KG1 (cell line): ENCODE data around the gene LRRC75B.
"Not testable (repeated sequence)": the region's sequence is repeated elsewhere in the genome, so short reads cannot be mapped to it uniquely, and the experiment has no call there.

ENCODE experiments used
- DNase-seq: peaks from one replicate; lab custom pipeline; 2025; lab: John Stamatoyannopoulos, UW

Gene LRRC75B

GRCh38 chr22:24602105-24602749, 9.4 kb upstream of the LRRC75B start:
- not testable (repeated sequence) for DNase-seq

- no peak for DNase-seq
Observed at GRCh38 chr22:24601217-24602104, 8.6 kb upstream of the LRRC75B start.

- not testable (repeated sequence) for DNase-seq
Observed at GRCh38 chr22:24599958-24600715, 7.3 kb upstream of the LRRC75B start.

GRCh38 chr22:24599514-24599913, 6.6 kb upstream of the LRRC75B start:
- DNase-seq = no peak

GRCh38 chr22:24597076-24597475, 4.2 kb upstream of the LRRC75B start:
- DNase-seq = not testable (repeated sequence)

GRCh38 chr22:24595863-24596262, 3.0 kb upstream of the LRRC75B start:
- DNase-seq = no peak

GRCh38 chr22:24595228-24595627, 2.4 kb upstream of the LRRC75B start:
- no peak for DNase-seq

GRCh38 chr22:24594569-24595120, 1.8 kb upstream of the LRRC75B start:
- no peak for DNase-seq

GRCh38 chr22:24593836-24594568, 1.1 kb upstream of the LRRC75B start:
- DNase-seq = no peak

GRCh38 chr22:24593559-24593835, 624 bp upstream of the LRRC75B start:
- not testable (repeated sequence) for DNase-seq

- DNase-seq = no peak
Observed at GRCh38 chr22:24592058-24592850, 619 bp downstream of the LRRC75B start.

GRCh38 chr22:24591286-24591830, 1.5 kb downstream of the LRRC75B start:
- DNase-seq = no peak

GRCh38 chr22:24590596-24591173, 2.2 kb downstream of the LRRC75B start:
- DNase-seq = no peak

GRCh38 chr22:24589518-24590030, 3.3 kb downstream of the LRRC75B start:
- DNase-seq = no peak

- no peak for DNase-seq
Observed at GRCh38 chr22:24588757-24589481, 4.0 kb downstream of the LRRC75B start.

GRCh38 chr22:24588381-24588756, 4.5 kb downstream of the LRRC75B start:
- DNase-seq = no peak

- DNase-seq = no peak
Observed at GRCh38 chr22:24587948-24588347, 4.9 kb downstream of the LRRC75B start.

GRCh38 chr22:24587251-24587650, 5.6 kb downstream of the LRRC75B start:
- DNase-seq = no peak

GRCh38 chr22:24585927-24586546, 6.8 kb downstream of the LRRC75B start:
- no peak for DNase-seq
